Left lung (tissue), 10 donors: ENCODE data around the gene CLCNKB. TPM values are rescaled to one million over a fixed set of nuclear protein-coding genes. Genes with fewer than 3 reads are reported as not detected.
A peak's percentile ranks its signal among the peaks of the same experiment; 100 is the strongest.
"Not testable (repeated sequence)": the region's sequence is repeated elsewhere in the genome, so short reads cannot be mapped to it uniquely, and the experiment has no call there.

Experiments
- ATAC-seq: fragments of 200-7000 bp; cut with Tn5 transposase; one replicate; pipeline ENCODE4 v1.9.1; 2020; ENCODE audit warnings: moderate library complexity
- DNase-seq, 4 donors: peaks; one replicate each; pipeline ENCODE4 v3.0.0-alpha.2; 2013 to 2020
- H3K27ac ChIP-seq, 2 donors: fragments of 200-600 bp; sonication (generic) in 1 of 2; one replicate each; pipeline versions ENCODE4 v1.5.0 to v1.8.0; 2020 to 2021
- H3K27me3 ChIP-seq, 2 donors: fragments of 200-600 bp; sonication (generic) in 1 of 2; one replicate each; pipeline versions ENCODE4 v1.5.0 to v1.8.0; 2020 to 2021
- H3K36me3 ChIP-seq, 2 donors: fragments of 200-600 bp; sonication (generic) in 1 of 2; one replicate each; pipeline versions ENCODE4 v1.5.0 to v1.8.0; 2020 to 2021
- H3K4me1 ChIP-seq, 2 donors: fragments of 200-600 bp; one replicate each; pipeline ENCODE4 v1.8.0; 2021
- H3K4me3 ChIP-seq, 2 donors: fragments of 200-600 bp; sonication (generic) in 1 of 2; one replicate each; pipeline versions ENCODE4 v1.5.0 to v1.8.0; 2020 to 2021; ENCODE audit warnings: mild to moderate bottlenecking in 1 of 2
- H3K9me3 ChIP-seq, 2 donors: fragments of 200-600 bp; sonication (generic) in 1 of 2; one replicate each; pipeline versions ENCODE4 v1.5.0 to v1.8.0; 2020 to 2021
- intact Hi-C, 2 donors: fragments of 100-400 bp; cut with DNase I; formaldehyde crosslinking; loops; one replicate each; pipeline versions ENCODE4 v1.11.2 to v1.14.2; 2022
- polyA plus RNA-seq, 6 donors: library from polyadenylated mRNA; unstranded; fragments of 120-200 nt; gene quantifications; one replicate each; pipeline ENCODE4 v1.2.1, GENCODE V29; 2013; ENCODE audit not compliant: insufficient read length in 6 of 6
- total RNA-seq, 2 donors: library from RNA; stranded (reverse); fragmentation: NEBNext Ultra II Directional; extraction: Animal tissue kit (Norgen Biotek cat#: 25700); gene quantifications; one replicate each; pipeline ENCODE4 v1.2.1, GENCODE V29; 2021
- TF ChIP-seq, protein P1 (sequence below), 2 donors: fragments of 200-600 bp; sonication (generic) in 1 of 2; IDR thresholded peaks; one replicate each; pipeline versions ENCODE4 v1.5.0 to v1.8.0; 2021; ENCODE audit warnings: antibody characterized with exemption in 2 of 2
- donor health status: DM: no; HTN: yes; CAD: no.
- donor health status: DM: no; HTN: no; CAD: no.

The CLCNKB gene
- total and polyA plus RNA-seq, 8 donors, result 1.1 to 8.0 (median 4.9) TPM; not detected in 1

- ATAC-seq (no peak), DNase-seq (no peak)
- no peaks in the 10 kb centered on the region for H3K4me1 ChIP-seq
- H3K27ac ChIP-seq, result no peak overlapping the region
- H3K4me3 ChIP-seq, result no peak overlapping the region
- no peaks in the 10 kb centered on the region for H3K27me3 ChIP-seq
- no peaks in the 10 kb centered on the region for H3K36me3 ChIP-seq
- H3K9me3 ChIP-seq, result no peaks in the 10 kb centered on the region
- TF ChIP-seq, protein P1, sequence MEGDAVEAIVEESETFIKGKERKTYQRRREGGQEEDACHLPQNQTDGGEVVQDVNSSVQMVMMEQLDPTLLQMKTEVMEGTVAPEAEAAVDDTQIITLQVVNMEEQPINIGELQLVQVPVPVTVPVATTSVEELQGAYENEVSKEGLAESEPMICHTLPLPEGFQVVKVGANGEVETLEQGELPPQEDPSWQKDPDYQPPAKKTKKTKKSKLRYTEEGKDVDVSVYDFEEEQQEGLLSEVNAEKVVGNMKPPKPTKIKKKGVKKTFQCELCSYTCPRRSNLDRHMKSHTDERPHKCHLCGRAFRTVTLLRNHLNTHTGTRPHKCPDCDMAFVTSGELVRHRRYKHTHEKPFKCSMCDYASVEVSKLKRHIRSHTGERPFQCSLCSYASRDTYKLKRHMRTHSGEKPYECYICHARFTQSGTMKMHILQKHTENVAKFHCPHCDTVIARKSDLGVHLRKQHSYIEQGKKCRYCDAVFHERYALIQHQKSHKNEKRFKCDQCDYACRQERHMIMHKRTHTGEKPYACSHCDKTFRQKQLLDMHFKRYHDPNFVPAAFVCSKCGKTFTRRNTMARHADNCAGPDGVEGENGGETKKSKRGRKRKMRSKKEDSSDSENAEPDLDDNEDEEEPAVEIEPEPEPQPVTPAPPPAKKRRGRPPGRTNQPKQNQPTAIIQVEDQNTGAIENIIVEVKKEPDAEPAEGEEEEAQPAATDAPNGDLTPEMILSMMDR (IDR thresholded peaks at IDR 0.05), result no peak
- intact Hi-C loops, result no loop called here
These were observed 45.8 kb upstream of the CLCNKB start for GRCh38 chr1:15997637-15998280.

GRCh38 chr1:15998929-15999328 lies 44.7 kb upstream of the CLCNKB start:
- Histone ChIP-seq H3K4me1 (no peaks in the 10 kb centered on the region), H3K36me3 (no peaks in the 10 kb centered on the region), H3K27ac (no peak overlapping the region), H3K4me3 (no peak overlapping the region), H3K9me3 (no peaks in the 10 kb centered on the region), H3K27me3 (no peaks in the 10 kb centered on the region)
- TF ChIP-seq, protein P1 (IDR thresholded peaks at IDR 0.05), result no peak
- DNase-seq, result peak in 1 of 4 donors; percentile 44
- ATAC-seq, result no peak
- intact Hi-C loops, result no loop called here

GRCh38 chr1:16001274-16001673 lies 42.3 kb upstream of the CLCNKB start:
- ATAC-seq, H3K4me1 ChIP-seq, H3K9me3 ChIP-seq, H3K27me3 ChIP-seq, H3K4me3 ChIP-seq, H3K27ac ChIP-seq, intact Hi-C loops, H3K36me3 ChIP-seq, DNase-seq: not testable (repeated sequence)

GRCh38 chr1:16005597-16005996 lies 38.0 kb upstream of the CLCNKB start:
- intact Hi-C loops, result no loop called here
- Histone ChIP-seq H3K4me3 (no peak overlapping the region), H3K4me1 (no peaks in the 10 kb centered on the region), H3K27ac (no peak overlapping the region), H3K36me3 (no peaks in the 10 kb centered on the region), H3K9me3 (no peaks in the 10 kb centered on the region), H3K27me3 (no peaks in the 10 kb centered on the region)
- ATAC-seq, result no peak
- TF ChIP-seq, protein P1 (IDR thresholded peaks at IDR 0.05), result no peak
- no peak for DNase-seq

GRCh38 chr1:16006010-16006409 lies 37.6 kb upstream of the CLCNKB start:
- no peak for ATAC-seq
- no peaks in the 10 kb centered on the region for H3K9me3 ChIP-seq

More at GRCh38 chr1:16006010-16006409, 37.6 kb upstream of the CLCNKB start:
- intact Hi-C loops, result no loop called here
- H3K4me1 ChIP-seq, result no peaks in the 10 kb centered on the region
- H3K36me3 ChIP-seq, result no peaks in the 10 kb centered on the region
- DNase-seq, result no peak
- H3K4me3 ChIP-seq, result no peak overlapping the region
- H3K27ac ChIP-seq, result no peak overlapping the region
- TF ChIP-seq, protein P1 (IDR thresholded peaks at IDR 0.05), result no peak
- H3K27me3 ChIP-seq, result no peaks in the 10 kb centered on the region
